OCI-LY3 (cell line): ENCODE results near the gene ARHGAP42.

Experiments used
- EZH2phosphoT487 ChIP-seq: fragments of 200-600 bp; shearing (Covaris generic); IDR thresholded peaks from 2 replicates; pipeline ENCODE4 v1.6.1; 2018; ENCODE audit warnings: antibody characterized with exemption, mixed run types, low read depth
- TF ChIP-seq, protein P1 (sequence below): fragments of 200-600, 300-600 bp; sonication (generic); IDR thresholded peaks from 2 replicates; pipeline ENCODE4 v1.5.1; 2014; ENCODE audit warnings: antibody characterized with exemption, low read length, low read depth

GRCh38 chr11:100999756-101000155 is 312.7 kb downstream of the ARHGAP42 start:
- TF ChIP-seq, protein P1, sequence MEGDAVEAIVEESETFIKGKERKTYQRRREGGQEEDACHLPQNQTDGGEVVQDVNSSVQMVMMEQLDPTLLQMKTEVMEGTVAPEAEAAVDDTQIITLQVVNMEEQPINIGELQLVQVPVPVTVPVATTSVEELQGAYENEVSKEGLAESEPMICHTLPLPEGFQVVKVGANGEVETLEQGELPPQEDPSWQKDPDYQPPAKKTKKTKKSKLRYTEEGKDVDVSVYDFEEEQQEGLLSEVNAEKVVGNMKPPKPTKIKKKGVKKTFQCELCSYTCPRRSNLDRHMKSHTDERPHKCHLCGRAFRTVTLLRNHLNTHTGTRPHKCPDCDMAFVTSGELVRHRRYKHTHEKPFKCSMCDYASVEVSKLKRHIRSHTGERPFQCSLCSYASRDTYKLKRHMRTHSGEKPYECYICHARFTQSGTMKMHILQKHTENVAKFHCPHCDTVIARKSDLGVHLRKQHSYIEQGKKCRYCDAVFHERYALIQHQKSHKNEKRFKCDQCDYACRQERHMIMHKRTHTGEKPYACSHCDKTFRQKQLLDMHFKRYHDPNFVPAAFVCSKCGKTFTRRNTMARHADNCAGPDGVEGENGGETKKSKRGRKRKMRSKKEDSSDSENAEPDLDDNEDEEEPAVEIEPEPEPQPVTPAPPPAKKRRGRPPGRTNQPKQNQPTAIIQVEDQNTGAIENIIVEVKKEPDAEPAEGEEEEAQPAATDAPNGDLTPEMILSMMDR = no peak
- TF ChIP-seq EZH2phosphoT487 = no peak
